NCI-H526 (cell line): ENCODE measurements around the gene MIOX.

Experiments used
- DNase-seq, 2 experiments: peaks; one replicate each; lab custom pipeline; 2025; lab: John Stamatoyannopoulos, UW

The MIOX gene

DNA sequence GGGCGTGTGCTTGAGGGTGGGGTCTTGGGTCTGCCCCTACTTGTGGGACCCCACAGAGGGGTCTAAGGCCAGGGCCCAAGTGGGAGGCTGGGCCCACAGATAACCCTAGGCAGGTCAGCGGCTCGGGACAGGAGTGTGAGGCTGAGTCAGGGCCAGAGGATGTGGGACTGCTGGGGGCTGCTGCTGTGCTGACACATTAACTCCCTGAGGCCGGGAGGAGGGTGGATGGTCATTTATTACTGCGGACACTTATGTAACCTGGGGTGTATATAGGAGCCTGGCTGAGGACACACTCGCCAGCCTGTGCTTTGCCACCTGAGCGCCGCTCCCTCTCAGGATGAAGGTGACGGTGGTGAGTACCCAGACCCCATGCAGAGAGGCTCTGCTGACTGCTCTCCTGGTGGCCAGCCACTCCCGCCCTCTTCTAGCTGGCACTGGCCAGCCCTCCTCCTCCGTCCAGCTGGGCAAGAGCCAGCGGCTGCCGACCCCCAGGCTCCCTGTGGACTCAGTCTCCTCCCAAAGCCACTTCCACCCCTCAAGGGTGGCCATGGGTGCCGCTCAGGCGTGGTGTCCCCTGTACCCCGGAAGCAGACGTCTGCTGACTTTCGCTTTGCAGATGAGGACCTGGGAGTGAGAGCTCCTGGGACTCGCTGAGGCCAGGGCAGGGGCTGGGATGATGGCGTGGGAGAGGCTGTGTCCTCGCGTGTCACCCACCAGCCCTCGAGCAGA lies at the start of gene MIOX:
Gene MIOX, plus strand, starts transcription at position 299 of the 729 bp plus-strand sequence. Its CDS starts 39 bp downstream, at position 338.
- no peak for DNase-seq

DNA sequence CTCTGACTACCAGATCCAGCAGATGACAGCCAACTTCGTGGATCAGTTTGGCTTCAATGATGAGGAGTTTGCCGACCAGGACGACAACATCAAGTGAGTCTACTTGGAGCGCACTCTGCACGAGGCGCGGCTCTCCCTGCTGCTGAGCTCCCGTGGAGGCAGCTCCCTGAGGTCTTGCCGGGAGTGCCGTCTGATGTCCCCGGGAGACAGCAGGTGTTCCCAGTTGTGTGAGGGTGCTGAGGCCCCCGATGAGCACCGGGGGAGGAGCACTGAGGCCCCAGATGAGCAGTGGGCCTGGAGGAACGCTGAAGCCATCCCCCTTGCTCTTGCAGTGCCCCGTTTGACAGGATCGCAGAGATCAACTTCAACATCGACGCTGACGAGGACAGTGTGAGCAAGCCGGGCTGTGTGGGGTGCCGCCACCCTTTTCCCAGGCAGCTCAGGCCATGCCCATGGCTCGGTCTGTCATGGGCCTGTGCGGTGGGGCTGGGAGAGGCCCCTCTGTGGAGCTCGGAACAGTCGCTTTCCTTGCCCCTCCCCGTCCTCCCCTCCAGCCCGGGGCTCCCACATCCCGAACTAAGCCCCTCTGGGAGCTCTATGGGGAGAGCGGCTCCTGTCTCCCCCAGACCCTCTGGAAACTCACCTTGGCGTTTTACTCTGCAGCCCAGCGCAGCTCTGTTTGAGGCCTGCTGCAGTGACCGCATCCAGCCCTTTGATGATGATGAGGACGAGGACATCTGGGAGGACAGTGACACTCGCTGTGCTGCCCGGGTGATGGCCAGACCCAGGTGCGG lies 49.0 kb upstream of the MIOX start:
- no peak for DNase-seq

DNA sequence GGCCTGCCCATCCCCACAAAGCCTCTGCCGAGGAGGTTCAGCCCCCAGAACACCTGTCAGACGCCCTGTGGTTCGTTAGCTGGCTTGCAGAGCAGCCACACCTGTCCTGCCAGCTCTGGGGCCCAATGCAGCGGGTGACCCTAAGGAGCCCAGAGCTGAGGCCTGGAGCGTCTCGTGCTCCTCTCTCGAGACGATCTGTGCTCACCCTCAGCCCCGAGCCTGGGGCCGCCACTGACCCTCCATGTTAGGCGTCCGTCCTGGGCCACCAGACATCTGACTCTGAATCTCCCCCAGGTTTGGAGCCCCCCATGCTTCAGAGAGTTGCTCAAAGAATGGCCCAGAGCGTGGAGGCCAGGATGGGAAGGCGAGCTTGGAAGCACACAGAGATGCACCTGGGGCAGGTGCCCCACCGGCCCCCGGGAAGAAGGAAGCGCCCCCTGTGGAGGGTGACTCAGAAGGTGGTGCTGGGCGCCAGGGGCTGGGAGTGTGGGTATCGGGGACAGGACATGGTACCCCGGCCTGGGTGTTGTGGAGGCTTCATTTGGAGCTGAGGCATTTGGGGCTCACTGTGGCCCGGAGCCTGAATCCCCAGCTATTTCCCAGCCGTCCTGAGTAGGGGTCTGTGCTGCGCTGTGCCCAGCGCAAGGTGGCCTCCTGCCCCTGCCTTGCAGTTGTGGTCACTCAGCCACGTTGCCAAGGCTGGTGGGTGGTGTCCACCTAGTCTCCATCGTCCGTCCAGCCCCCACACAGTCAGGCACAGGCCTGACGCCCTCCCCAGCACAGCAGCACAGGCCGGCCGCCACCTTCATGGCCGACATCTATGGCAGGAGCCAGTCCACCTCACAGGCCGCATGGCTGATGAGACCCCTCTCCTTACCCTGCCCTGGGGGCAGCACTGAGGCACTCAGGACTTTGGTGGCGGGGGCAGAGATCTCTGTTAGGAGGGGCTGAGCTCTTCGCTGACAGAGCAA lies 48.1 kb upstream of the MIOX start:
- no peak for DNase-seq

DNA sequence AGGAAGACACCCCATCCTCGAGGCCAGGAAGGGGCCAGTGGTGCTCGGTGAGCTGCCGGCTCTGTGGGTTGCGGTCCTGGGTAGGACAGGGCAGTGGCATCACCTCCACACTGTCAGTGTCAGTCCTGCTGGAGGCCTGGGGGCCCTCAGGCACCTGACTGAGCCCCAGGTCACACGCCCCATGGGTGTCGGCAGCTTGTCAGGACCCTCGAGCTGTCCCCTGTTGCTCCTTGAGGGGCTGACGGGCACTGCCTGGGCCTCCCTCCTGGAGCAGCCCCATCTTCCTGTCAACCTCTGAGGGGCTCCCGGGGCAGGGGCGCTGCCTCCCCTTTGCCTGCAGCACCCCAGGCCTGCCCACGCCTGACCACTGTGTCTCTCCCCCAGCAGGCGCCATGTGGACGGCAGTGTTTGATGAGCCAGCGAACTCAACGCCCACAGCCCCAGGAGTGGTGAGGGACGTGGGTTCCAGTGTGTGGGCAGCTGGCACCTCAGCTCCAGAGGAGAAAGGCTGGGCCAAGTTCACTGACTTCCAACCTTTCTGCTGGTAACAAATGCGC lies 47.3 kb upstream of the MIOX start:
- no peak for DNase-seq

DNA sequence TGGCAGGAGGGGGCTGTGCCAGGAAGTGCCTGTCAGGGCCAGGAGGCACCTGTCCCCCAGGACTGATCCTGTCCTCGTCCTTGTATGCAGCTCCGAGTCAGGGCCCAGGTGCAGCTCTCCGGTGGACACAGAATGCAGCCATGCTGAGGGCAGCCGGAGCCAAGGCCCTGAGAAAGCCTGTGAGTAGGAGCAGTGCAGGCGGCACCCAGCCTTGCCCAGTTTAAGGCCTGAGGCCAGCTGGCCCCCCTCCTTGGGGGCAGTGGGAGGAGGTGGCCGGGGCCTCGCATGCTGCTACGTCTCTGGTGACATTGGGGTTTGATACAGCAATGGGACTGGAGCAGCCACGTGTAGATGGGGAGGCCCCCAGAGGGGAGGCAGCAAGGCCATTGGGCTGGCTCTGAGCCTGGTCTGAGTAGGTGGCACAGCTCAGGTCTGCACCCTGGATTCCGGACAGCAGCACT lies 46.8 kb upstream of the MIOX start:
- no peak for DNase-seq

DNA sequence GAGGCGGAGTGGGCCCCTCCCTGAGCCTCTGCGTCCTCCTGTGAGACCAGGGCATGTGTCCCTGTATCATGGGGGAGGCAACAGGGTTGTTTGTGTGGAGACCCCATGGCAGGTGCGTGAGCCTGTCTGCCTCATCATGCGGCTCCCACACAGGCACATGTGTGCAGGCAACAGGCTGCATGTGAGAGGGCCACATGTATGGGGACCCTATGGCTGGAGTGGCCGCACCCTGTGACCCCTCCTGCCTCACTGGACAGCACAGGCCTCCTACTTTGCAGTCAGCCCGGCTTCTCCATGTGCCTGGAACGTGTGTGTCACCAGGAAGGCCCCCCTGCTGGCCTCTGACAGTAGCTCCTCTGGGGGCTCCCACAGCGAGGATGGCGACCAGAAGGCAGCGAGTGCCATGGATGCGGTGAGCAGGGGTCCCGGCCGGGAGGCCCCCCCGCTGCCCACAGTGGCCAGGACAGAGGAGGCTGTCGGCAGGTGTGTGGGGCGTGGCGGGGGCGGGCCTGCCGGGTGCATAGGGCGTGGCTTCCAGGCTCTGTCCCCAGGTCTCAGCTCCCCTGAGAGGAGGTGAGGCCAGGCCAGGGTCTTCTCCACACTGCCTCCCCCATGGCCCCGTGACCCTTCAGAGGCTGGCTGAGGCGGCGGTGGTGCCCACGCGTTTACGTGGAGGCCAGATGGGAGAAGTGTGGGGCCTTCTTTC lies 46.0 kb upstream of the MIOX start:
- DNase-seq, result no peak

DNA sequence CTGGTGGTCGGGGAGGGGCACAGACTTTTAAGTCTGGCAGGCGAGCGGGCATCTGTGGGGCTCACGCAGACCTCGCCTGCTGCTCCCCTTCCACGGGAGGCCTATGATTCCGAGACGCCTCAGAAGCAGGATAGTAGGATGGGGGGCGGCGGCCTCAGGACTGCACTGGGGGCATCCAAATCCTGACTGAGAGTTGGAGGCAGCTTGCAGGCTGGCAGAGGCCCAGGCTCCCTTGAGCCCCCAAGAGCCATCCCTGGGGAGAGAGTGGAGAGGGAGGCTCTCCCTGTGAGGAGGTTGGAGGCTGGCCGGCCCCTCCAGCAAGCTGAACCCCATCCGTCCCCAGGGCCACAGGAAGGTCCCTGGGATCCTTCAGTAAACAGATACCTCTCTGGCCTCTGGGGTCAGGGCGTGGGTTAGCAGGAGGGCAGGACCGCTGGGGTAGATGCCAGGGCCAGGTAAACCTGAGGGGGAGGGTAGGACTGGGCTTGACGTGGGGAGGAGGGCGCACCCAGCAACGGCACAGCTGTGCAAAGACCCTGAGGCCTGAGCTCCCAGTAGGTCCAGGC lies 45.1 kb upstream of the MIOX start:
- DNase-seq, result no peak

DNA sequence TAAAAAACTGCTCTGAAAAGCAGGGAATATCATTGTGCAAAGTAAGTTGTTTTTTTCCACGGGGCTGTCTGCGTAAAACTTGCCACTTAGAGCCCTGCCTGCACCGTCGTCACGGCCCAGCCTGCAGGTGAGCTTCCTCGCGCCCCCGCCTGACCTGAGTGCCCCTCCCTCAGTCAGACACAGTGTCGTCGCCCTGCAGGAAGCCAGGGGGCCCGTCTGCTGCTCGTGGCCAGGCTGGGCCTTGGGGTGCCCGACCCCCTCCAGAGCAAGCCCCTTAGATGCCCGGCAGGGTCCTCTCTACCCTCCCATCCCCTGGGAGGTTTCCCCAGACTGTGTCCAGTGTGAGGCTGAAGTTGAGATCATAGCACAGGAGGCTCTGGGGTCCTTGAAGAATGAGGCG lies 43.5 kb upstream of the MIOX start:
- no peak for DNase-seq

DNA sequence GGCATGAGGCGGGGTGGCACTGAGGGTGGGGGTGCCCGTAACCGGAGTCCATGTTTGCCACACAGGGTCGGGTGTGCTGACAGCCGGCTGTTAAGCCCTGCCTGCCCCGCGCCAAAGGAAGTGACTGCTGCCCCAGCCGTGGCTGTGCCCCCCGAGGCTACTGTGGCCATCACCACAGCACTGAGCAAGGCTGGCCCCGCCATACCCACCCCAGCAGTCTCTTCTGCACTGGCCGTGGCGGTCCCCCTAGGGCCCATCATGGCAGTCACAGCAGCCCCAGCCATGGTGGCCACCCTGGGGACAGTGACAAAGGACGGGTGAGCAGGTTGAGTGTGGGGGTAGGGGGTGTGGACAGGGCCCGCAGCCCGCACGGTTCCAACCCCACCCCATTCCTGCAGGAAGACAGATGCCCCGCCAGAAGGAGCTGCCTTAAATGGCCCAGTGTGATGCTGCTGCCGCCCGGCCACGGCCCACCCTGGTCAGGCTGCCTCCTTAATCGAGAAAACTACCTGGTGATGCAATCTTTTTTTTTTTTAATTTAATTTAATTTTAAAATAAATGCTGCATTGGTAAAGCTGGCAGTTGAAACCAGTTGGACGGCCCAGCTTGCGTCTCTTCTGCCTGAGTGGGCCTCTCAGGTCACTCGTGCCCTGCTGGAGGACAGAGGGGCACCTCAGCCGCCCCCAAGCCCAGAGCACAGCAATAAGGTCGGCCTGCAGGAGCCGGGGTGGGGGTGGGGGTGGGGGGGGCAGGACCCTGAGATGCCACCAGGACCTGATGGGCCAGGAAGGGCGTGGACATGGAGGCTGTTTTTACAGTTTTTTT lies 42.6 kb upstream of the MIOX start:
- no peak for DNase-seq

DNA sequence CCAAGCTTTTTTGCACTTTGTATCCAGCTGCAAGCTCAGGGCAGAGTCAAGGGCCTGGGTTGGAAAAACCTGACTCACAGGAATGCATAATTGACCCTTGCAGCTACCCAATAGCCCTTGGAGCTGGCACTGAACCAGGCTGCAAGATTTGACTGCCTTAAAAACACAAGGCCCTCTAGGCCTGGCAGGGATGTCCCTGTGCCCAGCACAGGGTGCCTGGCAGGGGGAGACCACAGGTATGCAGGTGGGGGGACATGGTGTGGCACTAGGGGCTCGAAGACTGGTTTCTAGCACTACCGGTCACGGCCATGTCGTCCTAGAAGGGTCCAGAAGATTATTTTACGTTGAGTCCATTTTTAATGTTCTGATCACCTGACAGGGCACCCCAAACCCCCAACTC lies 42.0 kb upstream of the MIOX start:
- no peak for DNase-seq

DNA sequence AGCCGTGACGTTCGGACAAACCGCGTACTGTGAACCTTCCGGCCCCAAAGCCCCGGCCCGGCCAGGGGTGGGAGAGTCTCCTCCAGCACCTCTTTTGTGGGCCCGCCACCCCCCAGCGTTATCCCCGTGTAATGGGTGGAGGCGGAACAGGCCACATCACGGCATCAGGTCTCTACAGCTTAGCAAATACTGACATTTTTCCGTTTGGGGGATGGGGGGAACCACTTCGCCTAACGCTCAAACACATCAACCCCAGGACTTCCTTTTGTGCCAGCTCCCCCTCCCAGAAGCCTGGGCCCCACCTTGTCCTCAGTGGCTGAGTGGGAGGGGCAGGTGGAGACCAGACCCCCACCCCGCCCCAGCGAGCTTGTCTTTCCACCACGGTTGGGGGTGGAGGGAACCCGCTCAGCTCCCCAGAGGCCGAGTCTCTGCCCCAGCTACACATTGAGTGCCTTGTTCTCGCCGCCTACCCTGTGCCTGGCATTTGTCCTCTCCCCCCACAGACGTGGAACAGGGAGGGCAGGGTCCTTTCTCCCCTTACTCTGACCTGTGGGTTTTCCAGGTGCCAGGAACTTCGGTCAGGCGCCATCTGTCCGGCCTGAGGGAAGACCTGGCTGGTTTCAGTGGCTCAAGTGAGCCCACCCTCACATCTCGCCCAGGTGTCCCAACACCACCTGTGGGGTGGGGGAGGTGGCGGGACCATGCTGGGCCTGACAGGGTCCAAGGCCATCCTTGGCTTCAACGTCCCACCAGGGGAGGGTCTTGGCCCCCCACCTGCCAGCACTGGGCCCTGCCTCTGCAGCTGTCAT lies 41.4 kb upstream of the MIOX start:
- DNase-seq, result no peak

DNA sequence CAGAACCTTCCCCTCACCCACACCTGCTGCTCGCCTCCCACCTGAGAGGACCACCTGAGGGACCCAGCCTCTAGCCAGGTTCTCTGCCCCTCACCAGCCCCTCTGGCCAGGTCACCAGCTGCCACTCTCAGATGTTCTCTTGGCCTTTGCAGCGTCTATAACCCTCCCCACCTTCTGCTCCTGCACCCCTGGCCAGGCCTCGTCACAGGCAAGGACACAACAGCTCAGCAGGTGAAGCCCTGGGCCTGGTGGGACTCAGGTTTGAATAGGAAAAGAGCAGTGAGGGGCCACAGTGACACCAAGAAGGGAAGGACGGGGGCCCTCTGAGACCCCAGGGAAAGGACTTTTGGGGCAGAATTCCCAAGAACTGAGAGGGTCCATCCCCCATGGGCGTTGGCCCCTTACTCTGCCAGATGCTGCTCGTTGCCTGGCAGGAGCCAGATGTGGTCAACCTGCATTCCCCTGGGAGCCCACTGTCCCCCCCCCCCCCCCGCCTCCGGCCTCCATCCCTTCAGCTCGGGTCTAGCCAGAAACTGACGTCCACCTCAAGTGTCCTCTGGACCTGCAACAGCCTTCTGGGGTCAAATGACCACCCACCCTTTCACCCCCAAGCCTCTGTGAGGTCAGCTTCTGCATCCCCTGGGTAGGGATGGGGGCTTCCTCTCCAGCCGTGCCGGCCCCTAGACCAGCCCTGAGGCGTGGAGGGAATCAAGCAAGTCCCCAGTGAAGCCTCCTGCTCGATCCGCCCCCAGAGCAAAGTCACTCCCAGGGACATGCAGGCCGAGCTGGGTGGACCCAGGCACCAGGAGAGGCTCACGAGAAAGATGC lies 40.6 kb upstream of the MIOX start:
- no peak for DNase-seq

DNA sequence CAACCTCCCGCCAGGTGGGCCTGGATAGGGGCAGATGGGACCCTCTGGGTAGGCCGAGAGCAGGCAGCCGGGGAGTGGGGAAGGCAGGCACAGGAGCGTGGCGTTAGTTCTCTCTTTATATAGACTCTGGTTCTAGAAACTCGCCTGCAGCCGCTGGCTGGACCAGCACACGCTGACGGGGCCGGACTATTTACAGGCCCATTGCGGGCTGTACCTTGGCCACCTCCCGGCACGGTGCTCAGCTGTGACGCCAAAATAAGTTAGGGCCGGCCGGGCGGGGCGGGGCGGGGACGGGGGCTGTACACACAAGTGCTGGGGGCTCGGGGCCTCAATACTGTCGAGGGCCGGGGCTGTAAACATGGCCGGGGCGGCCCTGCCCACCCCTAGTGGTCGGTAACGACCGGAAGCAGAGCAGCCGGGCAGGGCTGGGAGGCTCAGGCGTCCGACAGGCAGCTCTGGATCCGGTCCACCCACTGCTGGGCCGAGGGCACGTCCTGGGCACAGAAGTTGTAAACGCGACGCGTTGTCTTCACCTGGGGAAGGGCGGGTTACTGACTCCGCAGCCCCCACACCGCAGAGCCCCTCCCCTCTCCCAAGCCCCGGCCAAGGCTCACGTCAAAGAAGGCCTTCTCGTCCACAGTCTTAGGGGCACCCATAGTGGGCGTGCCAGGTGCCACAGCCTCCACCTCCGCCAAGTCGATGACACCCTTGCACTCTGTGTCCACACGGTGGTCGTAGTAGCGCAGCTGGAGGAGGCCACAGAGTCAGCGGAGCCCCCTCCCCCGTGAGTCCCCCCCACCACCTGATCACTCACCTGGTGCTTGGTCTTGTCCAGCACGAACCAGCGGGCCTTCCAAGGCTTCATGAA lies 39.7 kb upstream of the MIOX start:
- DNase-seq, result no peak

DNA sequence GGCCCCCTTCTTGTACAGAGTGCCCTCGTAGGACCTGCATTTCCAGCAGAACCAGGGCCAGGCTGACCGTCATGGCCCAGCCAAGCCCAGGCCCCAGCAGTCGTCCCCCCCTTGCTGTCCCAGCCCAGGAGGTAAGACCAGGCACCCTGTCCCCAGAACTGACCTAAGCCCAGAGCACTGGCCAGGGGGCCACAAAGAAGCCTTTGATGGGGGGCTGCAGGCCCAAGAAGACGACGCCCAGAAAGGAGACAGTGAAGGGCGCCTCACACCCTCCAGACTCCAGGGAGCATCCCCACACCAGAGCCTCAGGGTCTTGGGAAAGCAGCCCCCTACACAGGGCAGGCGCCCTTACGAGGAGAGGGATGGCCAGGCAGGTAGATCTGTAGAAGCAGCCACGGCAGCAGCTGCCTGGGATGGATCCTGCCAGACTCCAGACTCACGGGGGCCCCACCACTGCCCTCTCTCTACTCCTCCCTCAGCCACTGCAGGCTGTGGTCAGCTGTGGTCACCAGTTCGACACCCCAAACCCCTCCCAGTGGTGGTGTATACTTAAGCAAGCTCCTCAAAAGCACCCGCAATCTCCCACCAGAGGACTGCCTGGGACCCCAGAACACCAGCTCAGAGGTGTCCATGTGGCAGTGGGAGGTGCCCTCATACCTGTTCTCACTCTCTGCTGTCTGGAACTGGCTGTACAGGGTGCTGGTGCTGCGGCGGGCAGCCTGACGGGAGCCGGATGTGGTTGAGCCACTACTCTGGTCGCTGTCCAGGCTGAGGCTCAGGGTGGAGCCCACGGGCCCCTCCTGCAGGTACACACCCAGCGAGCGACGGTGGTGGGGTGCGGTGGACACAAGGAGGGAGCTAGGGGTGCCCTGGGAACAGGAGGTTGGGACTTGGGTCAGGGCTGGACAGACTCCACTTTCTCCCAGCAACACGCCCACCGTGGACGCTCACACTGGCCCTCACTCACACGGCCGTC lies 38.8 kb upstream of the MIOX start:
- no peak for DNase-seq

DNA sequence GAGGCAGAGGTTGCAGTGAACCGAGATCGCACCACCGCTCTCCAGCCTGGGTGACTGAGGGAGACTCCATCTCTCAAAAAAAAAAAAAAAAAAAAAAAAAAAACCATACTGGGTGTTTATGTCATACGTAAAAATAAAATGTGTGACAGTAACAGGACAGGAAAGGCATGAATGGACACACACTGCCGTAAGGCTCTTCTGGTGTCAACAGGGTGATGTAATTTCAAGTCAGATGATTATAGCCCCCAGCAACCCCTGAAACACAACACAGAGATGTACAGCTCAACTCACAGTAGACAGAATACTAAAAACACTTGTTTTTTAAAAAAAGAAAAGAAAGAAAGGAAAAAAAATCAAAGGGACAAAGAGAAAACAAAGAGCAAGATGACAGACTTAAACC lies 34.0 kb upstream of the MIOX start:
- DNase-seq, result no peak

DNA sequence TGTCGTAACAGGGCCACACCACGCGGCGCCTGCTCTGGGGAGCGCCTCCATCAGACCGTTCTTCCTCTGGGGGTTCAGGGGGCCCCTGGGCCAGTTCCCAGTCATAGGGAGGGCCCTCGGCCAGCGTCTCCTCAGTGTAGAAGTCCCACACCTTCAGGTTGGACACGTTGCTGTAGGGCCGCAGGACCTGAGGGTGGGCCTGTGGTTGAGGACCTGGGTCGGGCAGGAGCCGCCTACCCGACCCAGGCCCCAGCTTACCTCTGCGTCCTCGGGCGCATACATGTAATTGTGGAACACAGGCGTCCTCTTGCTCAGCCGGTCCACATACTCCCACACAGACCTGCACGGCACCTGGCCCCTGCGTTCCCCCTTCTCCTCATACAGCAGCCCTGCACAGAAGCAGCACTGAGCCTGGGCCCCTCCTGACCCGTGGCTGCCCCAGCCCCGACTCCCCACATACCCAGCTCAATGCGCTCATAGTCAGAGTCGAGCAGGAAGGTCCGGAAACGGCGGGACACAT lies 32.0 kb upstream of the MIOX start:
- no peak for DNase-seq
